GM18519 (cell line): ENCODE results near the gene PRRX2.

Source experiments
- ATAC-seq: cut with Tn5 transposase; IDR thresholded peaks from one replicate; pipeline ENCODE4 v1.9.1; 2021; ENCODE audit warnings: mild to moderate bottlenecking, moderate library complexity; ENCODE audit not compliant: unreplicated experiment, low FRiP score

Gene PRRX2

DNA sequence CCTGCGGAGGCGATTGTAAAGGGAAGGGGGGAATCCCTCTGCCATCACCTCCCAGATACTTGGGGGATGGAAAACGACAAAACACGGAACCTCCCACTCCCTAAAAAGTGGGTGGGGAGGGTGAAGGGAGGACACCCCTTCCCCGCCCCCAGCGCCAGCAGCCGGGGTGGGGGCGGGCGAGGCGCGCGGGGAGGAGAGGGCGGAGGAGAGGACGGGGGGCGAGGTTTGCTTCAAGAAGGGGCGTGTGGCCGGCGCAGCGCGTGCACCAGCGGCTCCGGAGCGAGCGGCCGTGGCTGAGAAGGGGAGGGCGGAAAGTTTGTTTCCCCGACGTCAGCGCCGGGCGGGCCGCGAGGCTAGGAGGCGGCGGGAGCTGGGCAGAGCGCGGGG lies at the start of gene PRRX2:
TSS of gene PRRX2 (plus strand) at position 259 of the 387 bp plus-strand sequence. CDS start 221 bp downstream, outside the sequence.
- ATAC-seq: no peak

DNA sequence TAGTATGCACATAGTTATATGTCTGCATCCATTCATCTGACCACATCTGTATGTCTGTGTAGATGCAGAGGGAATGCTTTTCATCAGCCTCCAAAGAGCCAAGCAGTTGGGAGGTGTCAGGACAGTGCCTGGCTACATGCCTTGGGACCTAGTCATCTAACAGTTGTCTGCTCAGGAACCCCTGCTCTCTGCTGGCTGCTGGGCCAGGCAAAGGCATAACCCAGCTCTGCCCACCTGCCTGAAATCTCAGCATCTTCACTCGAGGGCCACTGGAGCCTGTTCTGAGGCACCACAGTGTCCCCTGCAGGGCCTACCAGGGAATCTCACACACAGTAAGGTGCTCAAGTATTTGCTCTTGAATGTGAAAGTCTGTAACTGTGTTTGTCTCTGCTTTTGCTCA lies 48.3 kb upstream of the PRRX2 start:
- ATAC-seq: no peak

DNA sequence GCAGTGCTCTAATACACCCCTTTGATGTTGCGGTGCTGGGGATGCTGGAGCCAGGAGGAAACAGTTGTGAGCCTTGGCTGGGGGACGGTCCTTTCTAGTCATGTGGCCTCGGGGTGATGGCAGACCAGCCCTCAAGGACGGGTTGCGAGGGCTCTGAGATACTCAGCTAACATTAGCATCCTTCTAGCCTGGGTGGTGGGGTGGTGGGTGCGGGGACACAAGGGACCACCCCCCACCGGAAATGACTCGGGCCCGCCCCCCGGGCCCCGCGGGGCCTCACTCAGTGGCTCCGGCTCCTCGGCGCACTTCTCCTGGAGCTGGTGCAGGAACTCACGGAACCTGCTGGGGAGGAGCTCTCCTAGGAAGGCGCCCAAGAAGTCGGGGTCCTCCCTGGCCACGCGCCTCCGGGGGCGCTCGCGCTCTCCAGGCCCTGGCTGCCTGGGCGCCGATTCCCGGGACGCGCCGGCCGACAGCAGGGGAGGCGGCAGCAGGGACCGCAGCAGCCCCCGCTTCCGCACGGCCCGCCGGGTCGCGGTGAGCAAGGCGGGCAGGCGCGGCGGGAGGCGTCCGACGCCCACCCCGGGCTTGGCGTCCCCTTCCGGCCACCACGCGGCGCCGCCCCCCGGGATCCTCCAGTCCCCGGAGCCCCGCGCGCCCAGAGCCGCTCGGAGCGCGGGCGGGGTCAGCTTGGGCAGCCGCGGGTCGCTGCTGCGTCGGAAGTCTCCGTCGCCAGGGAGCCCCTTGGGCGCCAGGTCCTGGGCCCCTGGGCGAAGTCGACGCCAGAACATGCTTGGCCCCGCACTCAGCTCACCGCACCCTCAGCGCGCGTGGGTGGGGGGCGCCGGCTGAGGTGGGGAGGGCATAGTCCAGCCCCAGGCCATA lies 45.4 kb upstream of the PRRX2 start:
- no peak for ATAC-seq

DNA sequence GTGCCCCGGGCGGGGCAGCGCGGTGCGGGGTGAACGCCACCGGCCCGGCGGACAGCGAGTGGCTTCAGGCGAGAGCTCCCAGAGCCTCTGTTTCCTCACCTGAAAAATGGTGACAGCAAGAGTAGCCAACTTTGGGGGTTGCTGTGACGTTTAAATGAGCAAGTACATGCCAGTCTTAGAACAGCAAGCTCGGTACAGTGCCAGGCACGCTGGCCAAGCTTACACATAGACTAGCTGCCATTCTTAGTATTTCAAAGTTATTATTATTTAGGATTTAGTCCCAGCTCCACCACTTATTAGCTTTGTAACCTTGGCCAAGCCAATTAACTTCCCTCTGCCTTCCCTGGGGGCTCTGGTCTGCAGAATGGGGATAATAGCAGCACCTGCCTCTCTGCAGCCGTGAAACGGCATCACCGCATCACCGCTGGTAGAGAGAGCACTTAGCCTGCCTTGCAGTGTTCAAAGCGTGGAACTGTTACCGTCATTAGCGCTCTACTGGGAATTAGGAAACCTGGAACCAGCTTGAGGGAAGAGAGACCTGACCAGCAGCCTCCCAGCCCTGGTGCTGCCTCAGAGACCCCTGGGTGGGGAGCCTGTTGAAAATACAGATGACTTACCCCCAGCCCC lies 44.7 kb upstream of the PRRX2 start, which contains the start of gene C9orf50:
TSS of gene C9orf50 (minus strand) at position 433 of the 627 bp plus-strand sequence. CDS start 527 bp downstream, outside the sequence.
- no peak for ATAC-seq

DNA sequence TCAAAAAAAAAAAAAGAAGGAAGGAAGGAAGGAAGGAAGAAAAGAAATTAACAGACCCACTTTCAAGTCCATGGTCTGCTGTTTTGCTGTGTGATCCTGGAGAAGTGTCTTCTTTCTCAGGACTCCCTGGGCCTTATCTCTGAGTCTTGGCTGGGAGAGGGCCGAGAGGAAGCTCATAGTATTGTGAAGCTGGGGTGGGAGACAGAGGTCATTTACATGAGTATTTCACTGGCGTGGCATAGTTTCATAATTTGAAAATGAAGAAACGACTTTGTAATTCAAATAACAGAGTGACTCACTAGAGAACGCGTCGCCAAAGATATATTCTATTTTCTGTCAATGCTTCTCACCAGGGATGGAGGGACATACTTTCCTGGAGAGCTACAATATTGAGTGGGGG lies 42.1 kb upstream of the PRRX2 start:
- ATAC-seq: no peak

DNA sequence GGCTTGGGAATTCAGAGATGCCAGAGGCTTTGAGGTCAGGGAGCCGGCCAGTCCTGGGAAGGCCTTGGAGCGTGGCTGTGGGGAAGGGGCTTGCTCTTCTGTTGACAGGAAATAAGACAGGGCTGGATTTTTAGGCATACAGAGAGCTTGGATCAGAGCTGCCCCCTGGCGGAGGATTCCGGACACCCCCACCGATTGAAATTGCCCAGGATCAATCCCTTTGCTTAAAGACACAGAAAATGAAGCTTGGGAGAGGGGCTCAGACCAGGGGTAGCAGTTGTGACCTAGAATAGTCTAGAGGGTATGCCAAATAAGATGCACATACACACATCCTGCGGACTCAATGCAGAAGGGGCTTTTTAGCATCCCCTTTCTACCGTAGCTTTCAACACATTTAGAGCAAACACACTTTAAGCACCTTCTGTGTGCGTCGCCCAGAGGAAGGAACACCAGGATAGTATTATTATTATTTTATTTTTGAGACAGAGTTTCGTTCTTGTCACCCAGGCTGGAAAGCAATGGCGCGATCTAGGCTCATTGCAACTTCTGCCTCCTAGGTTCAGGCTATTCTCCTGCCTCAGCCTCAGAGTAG lies 41.2 kb upstream of the PRRX2 start:
- ATAC-seq: no peak

DNA sequence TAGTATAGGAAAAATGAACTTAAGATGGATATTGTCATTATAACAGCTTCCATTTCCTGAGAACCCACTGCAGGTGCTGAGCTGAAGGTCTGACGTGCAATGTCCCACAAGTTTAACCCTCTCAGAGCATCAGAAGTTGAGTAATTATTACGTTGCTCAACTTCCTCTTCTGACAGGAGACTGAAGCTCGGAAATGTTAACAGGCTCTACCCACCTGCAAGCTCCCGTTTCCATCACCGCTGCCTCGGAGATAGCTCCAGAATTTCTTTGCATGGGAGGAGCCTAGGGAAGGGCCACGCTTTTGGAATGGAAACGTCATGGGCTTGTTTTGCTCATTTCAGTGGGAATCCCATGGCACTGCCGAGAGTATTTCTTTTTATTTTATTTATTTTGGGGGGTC lies 40.5 kb upstream of the PRRX2 start:
- no peak for ATAC-seq

DNA sequence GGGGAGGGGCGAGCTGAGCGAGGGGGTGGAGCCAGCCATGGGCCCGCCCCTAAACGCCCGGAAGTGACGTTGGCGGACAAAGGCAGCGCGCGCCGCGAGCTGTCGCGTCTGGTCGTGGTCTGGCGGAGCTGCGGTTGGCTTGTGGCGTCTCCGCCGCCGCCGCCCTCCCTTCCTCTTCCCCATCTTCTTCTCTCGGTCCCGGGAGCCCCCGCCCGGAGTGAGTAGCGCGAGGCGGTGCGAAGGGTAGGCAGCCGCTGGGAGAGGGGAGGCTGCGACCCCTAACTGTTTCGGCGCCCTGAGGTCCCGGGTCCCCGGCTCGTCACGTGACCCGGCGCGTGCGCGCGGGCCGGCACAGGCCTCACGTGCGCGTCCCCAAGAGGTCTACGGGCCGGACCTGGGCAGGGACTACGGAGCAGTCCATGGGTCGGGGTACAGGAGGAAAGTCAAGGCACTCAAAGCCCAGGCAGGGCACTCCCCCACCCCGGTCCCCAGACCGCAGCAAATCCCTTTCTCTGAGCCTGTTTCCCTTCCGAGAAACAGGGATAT lies 39.3 kb upstream of the PRRX2 start, which contains the start of gene NTMT1:
TSS of gene NTMT1 (plus strand) at position 85 of the 546 bp plus-strand sequence. CDS start 6,541 bp downstream, outside the sequence.
- no peak for ATAC-seq

DNA sequence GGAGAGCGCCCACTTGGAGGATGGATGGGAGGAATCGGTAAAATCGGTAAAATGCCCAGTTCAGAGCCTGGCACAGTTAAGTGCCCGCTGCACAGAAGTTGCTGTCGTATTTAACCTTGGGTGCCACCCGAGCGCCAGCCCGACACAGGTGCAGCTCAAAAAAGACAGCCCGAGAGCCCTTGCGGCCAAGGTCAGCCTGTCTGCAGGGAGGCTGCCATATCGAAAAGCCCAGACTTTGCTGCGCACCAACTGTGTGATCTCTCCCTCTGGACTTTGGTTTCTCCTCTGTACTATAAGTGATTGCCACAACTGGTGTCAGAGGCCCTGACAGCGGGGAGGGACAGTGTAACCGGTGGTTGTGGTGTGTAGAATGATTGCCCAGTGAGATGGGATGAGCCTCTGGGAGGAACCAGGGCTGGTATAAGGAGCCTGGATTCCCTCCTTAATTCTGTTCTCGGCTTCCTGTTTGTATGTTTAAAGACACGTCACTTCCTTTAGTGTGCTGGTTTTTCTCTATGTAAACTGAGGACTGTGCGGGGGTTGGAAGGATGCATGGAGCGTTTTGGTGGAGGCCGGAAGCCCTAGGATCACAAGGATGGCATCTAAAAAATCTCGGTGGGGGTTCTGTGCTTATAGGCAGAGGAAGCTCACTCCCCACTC lies 38.7 kb upstream of the PRRX2 start:
- no peak for ATAC-seq

DNA sequence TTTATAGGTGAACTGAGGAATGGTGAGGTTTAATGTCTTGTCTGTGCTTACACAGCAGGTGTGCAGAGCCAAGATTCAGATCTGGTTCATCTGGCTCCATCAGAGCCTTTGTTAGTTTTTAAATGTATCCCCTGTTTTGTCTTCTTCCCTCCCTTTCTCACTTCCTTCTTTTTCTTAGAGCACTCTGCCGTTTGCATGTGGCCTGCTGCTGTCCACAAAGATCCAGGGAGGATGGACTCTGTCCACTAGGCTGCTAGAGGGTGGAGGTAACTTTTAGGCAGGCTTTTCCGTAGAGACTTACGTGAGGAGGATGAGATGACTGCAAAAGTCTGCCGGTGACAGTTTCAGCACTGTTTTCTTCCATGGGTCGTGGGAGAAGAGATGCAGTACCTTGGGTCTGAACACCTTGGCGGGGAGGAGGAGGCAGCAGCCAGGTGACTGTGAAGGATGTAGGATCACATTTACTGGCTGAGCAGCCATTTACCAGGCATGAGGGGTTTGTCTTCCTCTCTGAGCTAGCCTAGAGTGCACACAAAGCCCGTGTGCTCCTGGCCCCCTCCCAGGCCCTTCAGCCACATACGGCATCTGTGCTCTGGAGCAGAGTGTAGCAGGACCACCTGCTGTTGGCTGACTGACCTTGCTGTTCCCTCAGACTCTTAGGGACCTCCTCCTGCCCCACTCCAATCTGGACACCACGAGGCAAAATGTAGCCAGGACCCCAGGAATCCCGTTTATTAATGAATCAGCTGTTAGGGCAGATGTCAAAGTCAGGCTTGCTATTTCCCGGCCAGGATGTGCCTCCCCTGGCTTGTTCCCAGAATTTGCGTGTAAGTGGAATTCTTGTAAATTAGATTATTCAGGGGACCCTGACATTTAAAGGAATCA lies 37.6 kb upstream of the PRRX2 start:
- no peak for ATAC-seq

DNA sequence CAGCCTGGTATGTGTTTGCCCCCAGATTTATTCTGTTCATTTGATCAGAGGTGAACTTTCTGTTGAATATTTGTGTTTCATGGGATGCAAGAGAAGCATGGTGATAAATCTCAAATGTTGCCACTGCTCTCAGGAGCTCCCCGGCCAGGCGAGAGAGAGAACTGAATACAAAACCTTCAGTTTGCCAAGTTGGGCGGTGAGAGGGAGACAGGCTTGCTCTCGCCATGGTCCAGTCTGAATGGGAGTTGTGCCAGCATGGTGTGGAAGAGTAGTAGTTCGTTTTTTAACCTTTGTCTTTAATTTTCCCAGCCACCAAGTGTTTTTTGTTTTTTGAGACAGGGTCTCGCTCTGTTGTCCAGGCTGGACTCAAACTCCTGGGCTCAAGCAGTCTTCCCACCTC lies 36.7 kb upstream of the PRRX2 start:
- no peak for ATAC-seq

DNA sequence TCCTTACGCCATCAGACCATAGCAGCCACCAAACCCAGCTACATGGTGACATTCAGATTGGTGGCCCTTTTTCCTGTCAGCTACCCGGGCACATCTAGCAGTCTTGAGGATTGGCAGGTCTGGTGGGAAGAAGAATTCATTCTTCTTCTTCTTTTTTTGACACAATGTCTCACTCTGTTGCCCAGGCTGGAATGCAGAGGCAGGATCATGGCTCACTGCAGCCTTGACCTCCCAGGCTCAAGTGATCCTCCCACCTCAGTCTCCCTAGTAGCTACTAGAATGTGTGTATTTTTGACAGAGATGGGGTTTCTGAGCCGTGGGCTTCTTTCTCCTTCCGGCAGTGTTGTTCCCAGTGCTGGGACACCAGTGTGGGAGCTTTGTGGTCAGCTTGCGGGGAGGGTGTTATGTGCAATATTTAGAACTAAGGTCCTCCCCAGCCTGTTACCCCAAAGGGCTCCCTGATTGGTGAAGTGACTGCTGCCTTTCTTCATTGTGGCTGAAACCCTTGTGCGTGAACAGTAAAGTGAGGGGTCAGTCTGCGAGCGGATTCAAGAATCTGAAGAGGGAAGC lies 36.1 kb upstream of the PRRX2 start:
- ATAC-seq: no peak

DNA sequence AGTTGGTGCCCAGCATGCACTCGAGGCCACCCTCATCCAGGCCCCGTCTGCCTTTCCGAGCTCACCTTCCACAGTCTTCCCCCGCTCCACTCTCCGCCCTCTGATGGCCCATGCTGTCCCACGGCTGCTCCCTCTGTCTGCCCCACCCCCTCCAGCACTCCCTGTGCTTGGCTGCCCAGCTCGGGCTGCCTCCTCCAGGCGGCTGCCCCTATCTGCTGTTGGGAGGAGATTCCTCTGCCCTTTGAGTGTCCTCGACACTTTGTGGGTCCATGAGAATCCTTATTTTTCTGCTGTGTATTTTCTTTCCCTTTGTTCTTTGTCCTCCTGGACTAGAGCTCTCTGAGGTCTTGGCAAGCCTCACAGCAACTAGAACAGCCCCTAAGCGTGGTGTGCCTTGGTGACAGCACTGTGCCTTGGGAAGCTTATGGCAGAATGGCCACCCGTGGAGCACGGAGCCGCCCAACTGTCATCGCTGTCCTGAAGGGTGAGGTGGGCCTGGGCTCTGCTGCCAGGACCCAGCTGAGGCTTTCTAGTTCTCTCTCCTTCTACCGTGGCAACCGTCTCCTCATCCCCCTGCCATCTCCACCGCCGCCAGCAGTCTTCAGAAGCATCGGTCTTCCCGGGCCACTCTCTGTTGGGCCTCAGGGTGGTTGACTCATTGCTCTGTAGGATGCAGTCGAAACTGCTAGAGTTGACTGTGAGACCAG lies 34.3 kb upstream of the PRRX2 start:
- ATAC-seq: no peak

DNA sequence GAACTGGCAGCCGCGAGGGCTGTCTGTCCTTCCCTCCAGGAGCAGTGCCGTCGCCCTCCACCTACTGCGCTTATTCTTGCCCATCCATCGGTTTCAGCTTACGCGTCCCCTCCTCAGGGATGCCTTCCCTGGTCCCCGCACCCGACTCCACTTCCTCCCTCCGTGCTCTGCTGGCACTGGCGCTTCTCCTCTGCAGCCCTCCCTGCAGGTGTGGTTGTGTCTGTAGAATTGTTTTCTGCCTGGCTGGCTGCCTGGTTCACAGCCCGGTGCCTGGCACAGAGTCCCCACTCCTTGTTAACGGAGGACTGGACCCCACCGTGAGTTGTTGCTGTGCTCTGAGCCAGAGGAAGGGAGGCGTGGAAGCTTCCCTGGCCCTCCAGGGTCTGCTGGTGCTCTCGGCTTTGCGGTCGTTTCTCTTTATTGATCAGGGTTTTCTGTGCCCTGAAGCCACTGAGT lies 33.7 kb upstream of the PRRX2 start:
- ATAC-seq: no peak

DNA sequence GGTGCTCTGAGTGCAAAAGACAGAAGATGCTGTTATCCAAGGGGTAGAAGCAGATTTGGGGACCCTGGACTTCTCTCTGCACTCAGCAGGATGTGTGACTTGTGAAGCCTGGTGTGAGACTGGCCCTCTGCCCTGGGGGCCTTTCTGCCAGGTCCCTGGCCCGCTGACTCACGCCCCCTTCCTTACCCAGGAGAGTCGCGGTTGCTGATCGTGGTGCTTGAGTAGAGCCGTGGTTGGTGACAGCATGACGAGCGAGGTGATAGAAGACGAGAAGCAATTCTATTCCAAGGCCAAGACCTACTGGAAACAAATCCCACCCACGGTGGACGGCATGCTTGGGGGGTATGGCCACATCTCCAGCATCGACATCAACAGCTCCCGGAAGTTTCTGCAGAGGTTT lies 33.0 kb upstream of the PRRX2 start:
- ATAC-seq: no peak

DNA sequence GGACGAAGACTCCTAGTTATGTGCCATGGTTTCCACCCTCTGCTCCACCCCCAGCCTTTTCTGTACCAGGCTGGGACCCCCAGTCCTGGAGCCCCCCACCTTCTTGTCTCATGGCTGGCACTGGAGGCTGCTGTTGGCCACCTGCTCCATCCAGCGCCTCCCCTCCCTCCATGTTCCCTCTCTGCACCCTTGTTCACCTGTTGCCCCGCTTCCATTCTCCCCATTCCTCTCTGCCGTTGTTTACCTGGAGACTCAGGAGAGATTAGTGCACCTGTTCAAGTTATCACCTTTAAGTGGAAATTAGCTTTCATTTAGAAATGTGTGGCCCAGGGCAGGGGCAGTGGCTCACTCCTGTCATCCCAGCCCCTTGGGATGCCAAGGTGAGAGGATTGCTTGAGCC lies 32.2 kb upstream of the PRRX2 start:
- no peak for ATAC-seq

DNA sequence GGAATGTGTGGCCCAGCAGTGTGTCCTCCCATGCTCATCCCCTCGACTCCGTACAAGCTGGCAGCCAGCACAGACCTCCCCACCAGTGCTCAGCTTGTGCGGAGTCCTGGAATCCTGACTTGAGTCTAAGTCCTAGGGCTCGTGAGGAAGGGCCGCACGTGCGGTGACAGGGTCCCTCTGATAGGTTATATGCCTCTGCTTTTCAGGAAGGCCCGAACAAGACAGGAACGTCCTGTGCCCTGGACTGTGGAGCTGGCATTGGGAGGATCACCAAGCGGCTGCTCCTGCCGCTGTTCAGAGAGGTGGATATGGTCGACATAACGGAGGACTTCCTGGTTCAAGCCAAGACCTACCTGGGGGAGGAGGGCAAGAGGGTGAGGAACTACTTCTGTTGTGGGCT lies 31.6 kb upstream of the PRRX2 start:
- no peak for ATAC-seq
